Cardiac fibroblast (primary cell): ENCODE measurements around the gene PRRC1.

Experiments
- DNase-seq, 2 donors: peaks; one replicate each; pipeline versions ENCODE4 v3.0.0 to v3.0.0-alpha.2; 2010; ENCODE audit warnings: low read depth in 2 of 2
- H3K4me3 ChIP-seq, 2 donors: replicated peaks in 1 of 2; 1 replicate in 1 of 2; 2 replicates in 1 of 2; pipeline ENCODE4 v1.5.1; 2011; ENCODE audit warnings: low read depth in 2 of 2, low read length in 2 of 2, mild to moderate bottlenecking in 2 of 2, moderate library complexity in 1 of 2
- TF ChIP-seq, protein P1 (sequence below): IDR thresholded peaks from one replicate; pipeline ENCODE4 v1.5.1; 2011; ENCODE audit warnings: low read depth, mild to moderate bottlenecking, low read length, inconsistent platforms

PRRC1 gene

DNA sequence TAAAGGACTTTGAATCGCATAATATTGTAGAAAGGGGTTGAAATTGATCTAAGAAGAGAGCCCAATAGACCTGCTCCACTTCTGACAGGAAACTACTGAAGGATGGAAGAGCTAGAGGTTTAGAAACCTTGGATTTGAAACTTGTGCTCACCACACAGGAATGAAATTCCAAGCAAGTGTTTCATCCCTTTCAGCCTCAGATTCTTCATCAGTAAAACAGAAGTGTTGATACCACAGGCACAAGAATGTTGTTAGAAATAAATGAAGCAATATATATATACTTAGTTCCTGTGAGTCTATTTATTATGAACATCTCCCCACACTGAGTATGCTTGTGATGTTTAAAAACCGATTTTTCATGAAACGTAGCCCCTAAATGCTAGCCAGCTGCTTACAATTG, 43.8 kb downstream of the PRRC1 start:
- TF ChIP-seq, protein P1, sequence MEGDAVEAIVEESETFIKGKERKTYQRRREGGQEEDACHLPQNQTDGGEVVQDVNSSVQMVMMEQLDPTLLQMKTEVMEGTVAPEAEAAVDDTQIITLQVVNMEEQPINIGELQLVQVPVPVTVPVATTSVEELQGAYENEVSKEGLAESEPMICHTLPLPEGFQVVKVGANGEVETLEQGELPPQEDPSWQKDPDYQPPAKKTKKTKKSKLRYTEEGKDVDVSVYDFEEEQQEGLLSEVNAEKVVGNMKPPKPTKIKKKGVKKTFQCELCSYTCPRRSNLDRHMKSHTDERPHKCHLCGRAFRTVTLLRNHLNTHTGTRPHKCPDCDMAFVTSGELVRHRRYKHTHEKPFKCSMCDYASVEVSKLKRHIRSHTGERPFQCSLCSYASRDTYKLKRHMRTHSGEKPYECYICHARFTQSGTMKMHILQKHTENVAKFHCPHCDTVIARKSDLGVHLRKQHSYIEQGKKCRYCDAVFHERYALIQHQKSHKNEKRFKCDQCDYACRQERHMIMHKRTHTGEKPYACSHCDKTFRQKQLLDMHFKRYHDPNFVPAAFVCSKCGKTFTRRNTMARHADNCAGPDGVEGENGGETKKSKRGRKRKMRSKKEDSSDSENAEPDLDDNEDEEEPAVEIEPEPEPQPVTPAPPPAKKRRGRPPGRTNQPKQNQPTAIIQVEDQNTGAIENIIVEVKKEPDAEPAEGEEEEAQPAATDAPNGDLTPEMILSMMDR = no peak
- peak; percentile 31 to 58 for DNase-seq
- H3K4me3 ChIP-seq = no peak overlapping the region

DNA sequence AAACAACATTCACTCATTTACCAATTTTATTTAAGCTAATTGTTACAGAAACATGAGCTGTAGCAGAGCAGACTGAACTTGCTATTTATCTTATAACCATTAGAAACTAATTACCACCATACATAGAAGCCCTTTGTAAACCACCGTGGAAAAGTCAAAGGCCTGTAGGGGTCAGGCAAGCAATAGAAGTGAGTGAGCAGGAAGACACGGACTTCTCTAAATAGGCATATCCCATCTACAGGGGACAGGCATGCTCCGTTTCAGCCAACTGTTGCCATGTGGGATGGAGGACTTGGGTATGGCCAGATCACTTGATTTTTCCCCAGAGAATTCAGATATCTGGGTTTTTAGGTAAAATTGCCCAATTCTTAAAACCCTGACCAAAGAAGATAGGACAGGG, 44.8 kb downstream of the PRRC1 start:
- DNase-seq = peak; percentile 40 to 41
- TF ChIP-seq, protein P1 = peak; percentile 32
- H3K4me3 ChIP-seq = no peak overlapping the region

DNA sequence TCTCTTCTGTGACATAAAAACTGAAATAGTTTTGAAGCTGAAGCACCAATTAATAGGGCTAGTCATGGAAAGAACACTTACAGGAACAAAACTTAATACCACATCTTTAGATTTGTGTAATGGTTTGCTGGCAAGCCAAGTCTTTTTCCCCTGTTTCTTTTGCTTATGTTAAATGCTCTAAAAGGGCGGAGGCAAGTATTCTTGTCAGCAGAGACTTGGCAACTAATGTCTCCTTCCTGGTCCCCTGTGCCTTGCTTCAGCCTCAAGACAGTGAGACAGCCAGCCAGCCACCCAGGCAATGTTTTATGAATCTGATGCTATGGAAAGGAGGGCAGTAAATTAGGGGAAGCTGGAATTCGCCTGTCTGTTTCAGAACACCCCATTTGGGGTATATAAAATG, 45.7 kb downstream of the PRRC1 start:
- no peak overlapping the region for H3K4me3 ChIP-seq
- TF ChIP-seq, protein P1 = no peak
- DNase-seq = peak in 1 of 2 donors; percentile 23

DNA sequence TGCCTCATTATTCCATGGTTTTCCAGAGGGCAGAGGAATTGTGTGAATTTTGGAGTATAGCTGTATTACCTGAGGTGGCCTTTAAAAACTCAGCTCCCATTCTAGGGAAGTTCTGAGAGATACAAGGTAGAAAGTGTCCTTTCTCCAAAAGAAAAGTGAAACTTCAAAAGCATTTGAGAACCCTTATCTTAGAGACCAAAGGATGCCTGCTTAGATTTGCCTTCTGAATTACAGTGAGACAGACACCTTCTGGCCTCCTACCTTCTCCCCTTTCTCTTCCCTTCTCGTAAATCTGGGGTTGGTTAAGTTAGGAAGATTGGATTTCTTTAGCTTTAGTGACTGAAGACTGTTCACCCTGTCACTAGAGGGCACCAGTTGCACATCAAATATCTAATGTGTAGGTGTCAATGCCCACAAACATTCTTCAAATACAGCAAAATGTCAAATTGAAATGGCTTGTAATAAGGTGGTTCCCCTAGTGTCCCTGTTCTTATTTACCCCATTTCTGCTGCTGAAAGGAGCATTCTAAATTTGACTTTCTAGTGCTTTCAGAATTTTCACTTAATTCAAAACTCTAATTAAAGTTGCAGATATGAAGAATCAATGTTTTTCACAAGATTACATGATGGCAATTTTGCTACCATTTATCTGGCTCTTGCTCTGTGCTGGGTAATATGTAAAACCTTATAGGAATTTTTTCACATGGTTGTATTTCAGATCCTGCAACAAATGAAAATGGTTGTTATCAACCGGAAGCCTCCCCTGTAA, 46.7 kb downstream of the PRRC1 start:
- peak; percentile 78 for DNase-seq
- TF ChIP-seq, protein P1 = peak; percentile 60
- H3K4me3 ChIP-seq = no peak overlapping the region

DNA sequence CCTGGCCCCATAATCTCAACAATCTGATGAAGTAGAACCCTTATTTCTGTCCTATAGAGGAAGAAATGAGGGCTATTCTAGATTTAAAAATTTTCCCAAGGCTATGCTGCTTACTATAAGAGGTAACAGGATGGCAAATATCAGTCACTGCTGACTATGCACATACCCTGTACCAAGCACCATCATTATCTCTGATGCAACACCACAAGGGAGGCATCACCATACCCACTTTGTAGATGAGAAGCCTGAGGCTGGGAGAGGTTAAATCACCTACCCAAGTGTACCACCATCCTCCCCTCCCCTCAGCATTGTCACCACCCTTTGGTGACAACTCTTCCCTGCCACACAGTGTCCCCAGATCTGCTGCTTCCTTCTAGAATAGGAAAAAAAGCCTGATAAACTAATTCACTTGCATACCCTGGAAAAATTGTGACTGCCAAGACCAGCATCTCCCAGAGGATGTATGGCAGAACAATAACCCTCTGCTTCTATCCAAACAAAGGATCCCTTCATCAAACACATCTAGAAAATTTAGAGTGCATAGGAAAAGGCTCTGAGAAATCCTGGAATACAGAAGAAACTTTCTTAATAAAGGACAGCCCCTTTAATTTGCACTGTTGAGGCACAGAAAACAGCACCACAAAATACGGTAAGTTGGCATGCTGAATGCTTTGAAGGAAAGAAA, 48.3 kb downstream of the PRRC1 start:
- H3K4me3 ChIP-seq = no peak overlapping the region
- DNase-seq = no peak
- TF ChIP-seq, protein P1 = no peak

DNA sequence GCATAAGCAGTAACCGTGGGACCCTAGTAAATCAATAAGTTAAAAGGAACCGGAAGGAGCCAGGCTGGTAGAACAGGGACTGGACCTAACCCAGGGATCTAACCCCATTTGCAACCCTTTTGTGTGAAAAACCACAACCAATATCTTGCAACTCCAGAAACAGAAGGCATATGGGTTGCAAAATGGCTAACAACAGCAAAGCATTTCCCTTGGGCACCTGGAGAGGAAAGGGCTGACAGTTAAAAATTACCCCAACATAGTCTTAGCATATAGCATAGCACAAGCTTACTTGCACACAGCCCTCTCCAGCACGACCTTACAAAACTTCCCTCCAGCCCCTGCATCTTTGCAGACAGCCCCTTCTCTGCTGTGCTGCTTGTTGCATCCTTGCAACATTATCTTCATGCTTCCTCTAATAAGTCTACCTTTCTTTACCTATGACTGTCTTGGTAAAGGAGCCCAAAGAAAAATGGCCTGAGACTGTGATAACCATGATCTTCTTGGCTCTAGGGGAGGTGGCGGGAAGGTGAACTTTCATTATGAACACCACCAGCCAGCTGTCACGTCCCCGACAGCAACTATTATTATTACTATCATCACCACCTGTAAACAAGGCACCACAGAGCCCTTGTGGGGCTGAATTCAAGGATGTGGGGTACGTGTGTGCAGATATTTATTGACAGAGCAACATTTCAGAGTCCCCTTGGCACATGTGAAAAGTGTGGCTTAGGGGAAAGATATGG, 49.8 kb downstream of the PRRC1 start:
- DNase-seq = no peak
- H3K4me3 ChIP-seq = no peak overlapping the region
- TF ChIP-seq, protein P1 = no peak
